Common myeloid progenitor, CD34-positive (primary cell): Measurements from ENCODE around the gene RNF5.

ENCODE experiments used
- CTCF ChIA-PET: fragments of 350-600 bp; sonication (Branson Sonifier 250); formaldehyde crosslinking; loops from one replicate; lab custom pipeline; 2021; ENCODE audit warnings: antibody characterized with exemption; lab: Charles Lee
- POLR2A ChIA-PET: fragments of 350-600 bp; sonication (Branson Sonifier 250); formaldehyde crosslinking; loops from one replicate; lab custom pipeline; 2021; ENCODE audit warnings: antibody characterized with exemption; lab: Charles Lee
- DNase-seq, 3 donors: peaks; one replicate each; pipeline versions ENCODE4 v3.0.0 to v3.0.0-alpha.2; 2013
- H3K27ac ChIP-seq, 2 experiments: 1 replicate in 1 of 2; 2 replicates in 1 of 2; pipeline ENCODE4 v1.7.0; 2013; ENCODE audit warnings: inconsistent platforms in 2 of 2, low read length in 2 of 2, mild to moderate bottlenecking in 2 of 2, low read depth in 1 of 2, moderate library complexity in 1 of 2; ENCODE audit not compliant: severe bottlenecking in 2 of 2, insufficient read depth in 1 of 2, poor library complexity in 1 of 2
- H3K27me3 ChIP-seq, 5 experiments: replicated peaks in 2 of 5; 1 replicate in 3 of 5; 2 replicates in 2 of 5; pipeline versions ENCODE4 v1.6.1 to v1.7.0; 2013; ENCODE audit warnings: low read length in 4 of 5, mild to moderate bottlenecking in 2 of 5, moderate library complexity in 2 of 5, inconsistent platforms in 1 of 5; ENCODE audit not compliant: insufficient read depth in 5 of 5, control insufficient read depth in 4 of 5
- H3K36me3 ChIP-seq, 4 experiments: 1 replicate in 2 of 4; 2 replicates in 2 of 4; pipeline versions ENCODE4 v1.6.1 to v1.7.0; 2013; ENCODE audit warnings: low read length in 3 of 4, control low read depth in 1 of 4, mild to moderate bottlenecking in 1 of 4; ENCODE audit not compliant: control insufficient read depth in 4 of 4, insufficient read depth in 4 of 4
- H3K4me1 ChIP-seq, 4 experiments: 1 replicate in 3 of 4; 2 replicates in 1 of 4; pipeline versions ENCODE4 v1.6.1 to v1.7.1; 2013; ENCODE audit warnings: low read length in 3 of 4, mild to moderate bottlenecking in 3 of 4, control low read depth in 1 of 4, inconsistent platforms in 1 of 4, moderate library complexity in 1 of 4; ENCODE audit not compliant: control insufficient read depth in 4 of 4, insufficient read depth in 4 of 4; ENCODE audit errors: control extremely low read depth in 1 of 4
- H3K4me3 ChIP-seq, 7 experiments: 1 replicate in 4 of 7; 2 replicates in 3 of 7; pipeline versions ENCODE4 v1.5.1 to v1.7.0; 2013; ENCODE audit warnings: mild to moderate bottlenecking in 7 of 7, low read length in 6 of 7, moderate library complexity in 6 of 7, inconsistent platforms in 2 of 7, low read depth in 2 of 7, control low read depth in 1 of 7; ENCODE audit not compliant: insufficient read depth in 4 of 7, control insufficient read depth in 1 of 7; ENCODE audit errors: extremely low read depth in 1 of 7
- H3K9me3 ChIP-seq, 5 experiments: 1 replicate in 4 of 5; 2 replicates in 1 of 5; pipeline versions ENCODE4 v1.6.1 to v1.7.1; 2013; ENCODE audit warnings: low read length in 4 of 5, mild to moderate bottlenecking in 2 of 5, inconsistent platforms in 1 of 5, low read depth in 1 of 5, moderate library complexity in 1 of 5; ENCODE audit not compliant: control insufficient read depth in 4 of 5, insufficient read depth in 2 of 5; ENCODE audit errors: control extremely low read depth in 1 of 5
- WGBS: methylation state at CpG from one replicate; pipeline ENCODE4 v1.1.5; 2013; ENCODE audit not compliant: insufficient coverage; 5-methylcytosine and 5-hydroxymethylcytosine counted together

The RNF5 gene

GRCh38 chr6:32223258-32224235, 45.3 kb downstream of the RNF5 start, which contains the start of gene NOTCH4:
Gene NOTCH4 (minus strand): TSS chr6:32224067. CDS start chr6:32223928, 139 bp downstream.
- no peaks in the 10 kb centered on the region for H3K9me3 ChIP-seq
- no peak within 1 kb of the TSS for H3K27ac ChIP-seq
- WGBS: 68% methylated on average over 18 of the region's 20 CpGs
- no peaks in the 10 kb centered on the region for H3K36me3 ChIP-seq
- ChIA-PET POLR2A (interaction anchor here (0.5 kb wide), 1 partner anchor 777 kb away, joined by 3 read pairs; no protein-coding TSS in a partner anchor), CTCF (interaction anchor here (0.7 to 1.7 kb wide), 2 partner anchors 27 to 631 kb away, joined by 3 to 4 read pairs; no protein-coding TSS in a partner anchor)
- no peaks in the 10 kb centered on the region for H3K27me3 ChIP-seq
- no peak within 1 kb of the TSS for H3K4me3 ChIP-seq
- DNase-seq: peak in 1 of 3 donors; percentile 10
- H3K4me1 ChIP-seq: peaks cover 0 to 9% (median 6%) of the 10 kb centered on the region in 4 experiments

- no peak for DNase-seq
- H3K27ac ChIP-seq: no peak overlapping the region
- POLR2A ChIA-PET: no interaction called here
- H3K9me3 ChIP-seq: no peaks in the 10 kb centered on the region
- 100% methylated on average over 1 of the region's 2 CpGs for WGBS
- no peak overlapping the region for H3K4me3 ChIP-seq
- H3K36me3 ChIP-seq: no peaks in the 10 kb centered on the region
- CTCF ChIA-PET: interaction anchor here (0.9 to 1.6 kb wide), 2 partner anchors 11 to 189 kb away, joined by 3 to 4 read pairs; no protein-coding TSS in a partner anchor
- H3K4me1 ChIP-seq: peaks cover 0 to 9% (median 6%) of the 10 kb centered on the region in 4 experiments
- no peaks in the 10 kb centered on the region for H3K27me3 ChIP-seq
Measured at GRCh38 chr6:32224696-32225095, 46.5 kb downstream of the RNF5 start.

DNA sequence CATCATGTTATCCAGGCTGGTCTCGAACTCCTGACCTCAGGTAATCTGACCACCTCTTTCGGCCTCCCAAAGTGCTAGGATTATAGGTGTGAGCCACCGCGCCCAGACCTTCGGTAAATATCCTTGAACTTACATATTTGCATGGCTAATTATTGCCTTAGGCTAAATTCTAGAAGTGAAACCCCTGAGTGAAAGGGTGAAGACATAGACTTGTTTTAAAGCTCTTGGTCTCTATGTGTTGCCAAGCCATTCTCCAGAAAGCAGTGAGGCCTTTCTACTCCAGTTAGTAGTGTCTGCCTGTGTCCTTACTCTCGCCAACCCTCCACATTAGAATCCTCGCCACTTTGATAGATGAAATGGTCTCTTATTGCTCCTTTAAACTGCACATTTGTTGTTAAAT, 48.2 kb downstream of the RNF5 start:
- ChIA-PET CTCF (no interaction called here), POLR2A (interaction anchor here (0.6 kb wide), 1 partner anchor 88 kb away, joined by 4 read pairs; no protein-coding TSS in a partner anchor)
- H3K36me3 ChIP-seq: no peaks in the 10 kb centered on the region
- no peak overlapping the region for H3K4me3 ChIP-seq
- no peak for DNase-seq
- H3K27me3 ChIP-seq: no peaks in the 10 kb centered on the region
- 96% methylated on average over 6 of the region's 7 CpGs for WGBS
- H3K4me1 ChIP-seq: peaks cover 0 to 9% (median 6%) of the 10 kb centered on the region in 4 experiments
- no peak overlapping the region for H3K27ac ChIP-seq
- no peaks in the 10 kb centered on the region for H3K9me3 ChIP-seq
